ENCODE measurements around the gene RNU6-9. TPM values are rescaled to one million over a fixed set of nuclear protein-coding genes. Genes with fewer than 3 reads are reported as not detected.

Gene RNU6-9
- total RNA-seq, 1 experiment from 2014 or later, result not detected

DNA sequence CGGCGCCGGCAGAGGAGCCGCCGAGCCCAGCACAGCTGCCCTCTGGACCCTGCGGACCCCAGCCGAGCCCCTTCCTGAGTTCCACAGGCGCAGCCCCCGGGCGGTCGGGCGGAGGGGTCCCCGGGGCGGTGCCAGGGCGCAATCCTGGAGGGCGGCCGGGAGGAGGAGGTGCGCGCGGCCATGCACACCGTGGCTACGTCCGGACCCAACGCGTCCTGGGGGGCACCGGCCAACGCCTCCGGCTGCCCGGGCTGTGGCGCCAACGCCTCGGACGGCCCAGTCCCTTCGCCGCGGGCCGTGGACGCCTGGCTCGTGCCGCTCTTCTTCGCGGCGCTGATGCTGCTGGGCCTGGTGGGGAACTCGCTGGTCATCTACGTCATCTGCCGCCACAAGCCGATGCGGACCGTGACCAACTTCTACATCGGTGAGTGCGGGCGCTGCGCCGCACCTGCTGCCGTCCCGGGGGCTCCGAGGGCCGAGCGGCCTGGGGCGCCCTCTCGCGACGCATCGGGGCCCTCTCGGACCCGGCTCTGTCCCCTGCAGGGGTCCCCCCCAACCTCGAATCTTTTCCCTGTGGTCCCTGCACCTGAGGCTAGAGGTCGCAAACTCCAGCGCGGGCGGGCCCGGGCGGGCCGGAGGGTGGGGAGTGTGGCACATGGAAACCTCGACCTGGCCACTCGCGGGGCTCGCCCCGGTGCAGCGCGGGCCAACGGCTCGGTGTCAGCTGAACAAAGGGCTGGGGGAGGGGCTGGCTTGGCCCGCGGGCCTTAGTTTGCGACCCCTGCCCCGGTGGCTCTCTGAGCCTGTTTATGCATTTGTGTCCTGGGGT, 24.3 kb downstream of the RNU6-9 start, which contains the start of gene KISS1R (continued):
- TF ChIP-seq SMAD3 (CRISPR knock-in tag; IDR thresholded peaks at IDR 0.05; ENCODE audit: borderline replicate concordance), result no peak
- TF ChIP-seq NFE2L1 (CRISPR knock-in tag; IDR thresholded peaks at IDR 0.05), result 0 out of 2 replicates have a peak, but pooled peaks have one; percentile 34
- TF ChIP-seq, protein P1, sequence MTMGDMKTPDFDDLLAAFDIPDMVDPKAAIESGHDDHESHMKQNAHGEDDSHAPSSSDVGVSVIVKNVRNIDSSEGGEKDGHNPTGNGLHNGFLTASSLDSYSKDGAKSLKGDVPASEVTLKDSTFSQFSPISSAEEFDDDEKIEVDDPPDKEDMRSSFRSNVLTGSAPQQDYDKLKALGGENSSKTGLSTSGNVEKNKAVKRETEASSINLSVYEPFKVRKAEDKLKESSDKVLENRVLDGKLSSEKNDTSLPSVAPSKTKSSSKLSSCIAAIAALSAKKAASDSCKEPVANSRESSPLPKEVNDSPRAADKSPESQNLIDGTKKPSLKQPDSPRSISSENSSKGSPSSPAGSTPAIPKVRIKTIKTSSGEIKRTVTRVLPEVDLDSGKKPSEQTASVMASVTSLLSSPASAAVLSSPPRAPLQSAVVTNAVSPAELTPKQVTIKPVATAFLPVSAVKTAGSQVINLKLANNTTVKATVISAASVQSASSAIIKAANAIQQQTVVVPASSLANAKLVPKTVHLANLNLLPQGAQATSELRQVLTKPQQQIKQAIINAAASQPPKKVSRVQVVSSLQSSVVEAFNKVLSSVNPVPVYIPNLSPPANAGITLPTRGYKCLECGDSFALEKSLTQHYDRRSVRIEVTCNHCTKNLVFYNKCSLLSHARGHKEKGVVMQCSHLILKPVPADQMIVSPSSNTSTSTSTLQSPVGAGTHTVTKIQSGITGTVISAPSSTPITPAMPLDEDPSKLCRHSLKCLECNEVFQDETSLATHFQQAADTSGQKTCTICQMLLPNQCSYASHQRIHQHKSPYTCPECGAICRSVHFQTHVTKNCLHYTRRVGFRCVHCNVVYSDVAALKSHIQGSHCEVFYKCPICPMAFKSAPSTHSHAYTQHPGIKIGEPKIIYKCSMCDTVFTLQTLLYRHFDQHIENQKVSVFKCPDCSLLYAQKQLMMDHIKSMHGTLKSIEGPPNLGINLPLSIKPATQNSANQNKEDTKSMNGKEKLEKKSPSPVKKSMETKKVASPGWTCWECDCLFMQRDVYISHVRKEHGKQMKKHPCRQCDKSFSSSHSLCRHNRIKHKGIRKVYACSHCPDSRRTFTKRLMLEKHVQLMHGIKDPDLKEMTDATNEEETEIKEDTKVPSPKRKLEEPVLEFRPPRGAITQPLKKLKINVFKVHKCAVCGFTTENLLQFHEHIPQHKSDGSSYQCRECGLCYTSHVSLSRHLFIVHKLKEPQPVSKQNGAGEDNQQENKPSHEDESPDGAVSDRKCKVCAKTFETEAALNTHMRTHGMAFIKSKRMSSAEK (CRISPR knock-in tag; IDR thresholded peaks at IDR 0.05; ENCODE audit: borderline replicate concordance), result no peak
- no peak for TF ChIP-seq GABPB1 (CRISPR knock-in tag; IDR thresholded peaks at IDR 0.05)
- TF ChIP-seq, protein P2, sequence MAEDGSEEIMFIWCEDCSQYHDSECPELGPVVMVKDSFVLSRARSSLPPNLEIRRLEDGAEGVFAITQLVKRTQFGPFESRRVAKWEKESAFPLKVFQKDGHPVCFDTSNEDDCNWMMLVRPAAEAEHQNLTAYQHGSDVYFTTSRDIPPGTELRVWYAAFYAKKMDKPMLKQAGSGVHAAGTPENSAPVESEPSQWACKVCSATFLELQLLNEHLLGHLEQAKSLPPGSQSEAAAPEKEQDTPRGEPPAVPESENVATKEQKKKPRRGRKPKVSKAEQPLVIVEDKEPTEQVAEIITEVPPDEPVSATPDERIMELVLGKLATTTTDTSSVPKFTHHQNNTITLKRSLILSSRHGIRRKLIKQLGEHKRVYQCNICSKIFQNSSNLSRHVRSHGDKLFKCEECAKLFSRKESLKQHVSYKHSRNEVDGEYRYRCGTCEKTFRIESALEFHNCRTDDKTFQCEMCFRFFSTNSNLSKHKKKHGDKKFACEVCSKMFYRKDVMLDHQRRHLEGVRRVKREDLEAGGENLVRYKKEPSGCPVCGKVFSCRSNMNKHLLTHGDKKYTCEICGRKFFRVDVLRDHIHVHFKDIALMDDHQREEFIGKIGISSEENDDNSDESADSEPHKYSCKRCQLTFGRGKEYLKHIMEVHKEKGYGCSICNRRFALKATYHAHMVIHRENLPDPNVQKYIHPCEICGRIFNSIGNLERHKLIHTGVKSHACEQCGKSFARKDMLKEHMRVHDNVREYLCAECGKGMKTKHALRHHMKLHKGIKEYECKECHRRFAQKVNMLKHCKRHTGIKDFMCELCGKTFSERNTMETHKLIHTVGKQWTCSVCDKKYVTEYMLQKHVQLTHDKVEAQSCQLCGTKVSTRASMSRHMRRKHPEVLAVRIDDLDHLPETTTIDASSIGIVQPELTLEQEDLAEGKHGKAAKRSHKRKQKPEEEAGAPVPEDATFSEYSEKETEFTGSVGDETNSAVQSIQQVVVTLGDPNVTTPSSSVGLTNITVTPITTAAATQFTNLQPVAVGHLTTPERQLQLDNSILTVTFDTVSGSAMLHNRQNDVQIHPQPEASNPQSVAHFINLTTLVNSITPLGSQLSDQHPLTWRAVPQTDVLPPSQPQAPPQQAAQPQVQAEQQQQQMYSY (CRISPR knock-in tag; IDR thresholded peaks at IDR 0.05), result no peak
- TF ChIP-seq, protein P3, sequence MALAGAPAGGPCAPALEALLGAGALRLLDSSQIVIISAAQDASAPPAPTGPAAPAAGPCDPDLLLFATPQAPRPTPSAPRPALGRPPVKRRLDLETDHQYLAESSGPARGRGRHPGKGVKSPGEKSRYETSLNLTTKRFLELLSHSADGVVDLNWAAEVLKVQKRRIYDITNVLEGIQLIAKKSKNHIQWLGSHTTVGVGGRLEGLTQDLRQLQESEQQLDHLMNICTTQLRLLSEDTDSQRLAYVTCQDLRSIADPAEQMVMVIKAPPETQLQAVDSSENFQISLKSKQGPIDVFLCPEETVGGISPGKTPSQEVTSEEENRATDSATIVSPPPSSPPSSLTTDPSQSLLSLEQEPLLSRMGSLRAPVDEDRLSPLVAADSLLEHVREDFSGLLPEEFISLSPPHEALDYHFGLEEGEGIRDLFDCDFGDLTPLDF (CRISPR knock-in tag; IDR thresholded peaks at IDR 0.05), result no peak
- TF ChIP-seq, protein P4, sequence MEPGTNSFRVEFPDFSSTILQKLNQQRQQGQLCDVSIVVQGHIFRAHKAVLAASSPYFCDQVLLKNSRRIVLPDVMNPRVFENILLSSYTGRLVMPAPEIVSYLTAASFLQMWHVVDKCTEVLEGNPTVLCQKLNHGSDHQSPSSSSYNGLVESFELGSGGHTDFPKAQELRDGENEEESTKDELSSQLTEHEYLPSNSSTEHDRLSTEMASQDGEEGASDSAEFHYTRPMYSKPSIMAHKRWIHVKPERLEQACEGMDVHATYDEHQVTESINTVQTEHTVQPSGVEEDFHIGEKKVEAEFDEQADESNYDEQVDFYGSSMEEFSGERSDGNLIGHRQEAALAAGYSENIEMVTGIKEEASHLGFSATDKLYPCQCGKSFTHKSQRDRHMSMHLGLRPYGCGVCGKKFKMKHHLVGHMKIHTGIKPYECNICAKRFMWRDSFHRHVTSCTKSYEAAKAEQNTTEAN (CRISPR knock-in tag; IDR thresholded peaks at IDR 0.05), result no peak
- no peak for TF ChIP-seq OVOL2 (CRISPR knock-in tag; IDR thresholded peaks at IDR 0.05; ENCODE audit: borderline replicate concordance)
- TF ChIP-seq ZNF263 (CRISPR knock-in tag; IDR thresholded peaks at IDR 0.05; ENCODE audit: low read depth), result no peak
- no peak for TF ChIP-seq NR3C1 (CRISPR knock-in tag; conservative IDR thresholded peaks at IDR 0.05; ENCODE audit: low read depth)
- TF ChIP-seq, protein P5, sequence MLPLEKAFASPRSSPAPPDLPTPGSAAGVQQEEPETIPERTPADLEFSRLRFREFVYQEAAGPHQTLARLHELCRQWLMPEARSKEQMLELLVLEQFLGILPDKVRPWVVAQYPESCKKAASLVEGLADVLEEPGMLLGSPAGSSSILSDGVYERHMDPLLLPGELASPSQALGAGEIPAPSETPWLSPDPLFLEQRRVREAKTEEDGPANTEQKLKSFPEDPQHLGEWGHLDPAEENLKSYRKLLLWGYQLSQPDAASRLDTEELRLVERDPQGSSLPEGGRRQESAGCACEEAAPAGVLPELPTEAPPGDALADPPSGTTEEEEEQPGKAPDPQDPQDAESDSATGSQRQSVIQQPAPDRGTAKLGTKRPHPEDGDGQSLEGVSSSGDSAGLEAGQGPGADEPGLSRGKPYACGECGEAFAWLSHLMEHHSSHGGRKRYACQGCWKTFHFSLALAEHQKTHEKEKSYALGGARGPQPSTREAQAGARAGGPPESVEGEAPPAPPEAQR (CRISPR knock-in tag; IDR thresholded peaks at IDR 0.05), result no peak
- no peak for TF ChIP-seq SMAD4 (CRISPR knock-in tag; IDR thresholded peaks at IDR 0.05)
- peak; percentile 43; the same call in 1 of the 2 replicates for TF ChIP-seq SP1 (CRISPR knock-in tag; conservative IDR thresholded peaks at IDR 0.05)
- TF ChIP-seq, protein P6, sequence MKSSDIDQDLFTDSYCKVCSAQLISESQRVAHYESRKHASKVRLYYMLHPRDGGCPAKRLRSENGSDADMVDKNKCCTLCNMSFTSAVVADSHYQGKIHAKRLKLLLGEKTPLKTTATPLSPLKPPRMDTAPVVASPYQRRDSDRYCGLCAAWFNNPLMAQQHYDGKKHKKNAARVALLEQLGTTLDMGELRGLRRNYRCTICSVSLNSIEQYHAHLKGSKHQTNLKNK (CRISPR knock-in tag; IDR thresholded peaks at IDR 0.05), result no peak
- TF ChIP-seq ZNF138 (CRISPR knock-in tag; conservative IDR thresholded peaks at IDR 0.05), result no peak
- no peak for TF ChIP-seq GRHL2 (CRISPR knock-in tag; IDR thresholded peaks at IDR 0.05; ENCODE audit: insufficient replicate concordance, severe bottlenecking)
- TF ChIP-seq, protein P7, sequence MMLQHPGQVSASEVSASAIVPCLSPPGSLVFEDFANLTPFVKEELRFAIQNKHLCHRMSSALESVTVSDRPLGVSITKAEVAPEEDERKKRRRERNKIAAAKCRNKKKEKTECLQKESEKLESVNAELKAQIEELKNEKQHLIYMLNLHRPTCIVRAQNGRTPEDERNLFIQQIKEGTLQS (CRISPR knock-in tag; conservative IDR thresholded peaks at IDR 0.05), result no peak
- TF ChIP-seq, protein P8, sequence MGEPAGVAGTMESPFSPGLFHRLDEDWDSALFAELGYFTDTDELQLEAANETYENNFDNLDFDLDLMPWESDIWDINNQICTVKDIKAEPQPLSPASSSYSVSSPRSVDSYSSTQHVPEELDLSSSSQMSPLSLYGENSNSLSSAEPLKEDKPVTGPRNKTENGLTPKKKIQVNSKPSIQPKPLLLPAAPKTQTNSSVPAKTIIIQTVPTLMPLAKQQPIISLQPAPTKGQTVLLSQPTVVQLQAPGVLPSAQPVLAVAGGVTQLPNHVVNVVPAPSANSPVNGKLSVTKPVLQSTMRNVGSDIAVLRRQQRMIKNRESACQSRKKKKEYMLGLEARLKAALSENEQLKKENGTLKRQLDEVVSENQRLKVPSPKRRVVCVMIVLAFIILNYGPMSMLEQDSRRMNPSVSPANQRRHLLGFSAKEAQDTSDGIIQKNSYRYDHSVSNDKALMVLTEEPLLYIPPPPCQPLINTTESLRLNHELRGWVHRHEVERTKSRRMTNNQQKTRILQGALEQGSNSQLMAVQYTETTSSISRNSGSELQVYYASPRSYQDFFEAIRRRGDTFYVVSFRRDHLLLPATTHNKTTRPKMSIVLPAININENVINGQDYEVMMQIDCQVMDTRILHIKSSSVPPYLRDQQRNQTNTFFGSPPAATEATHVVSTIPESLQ (CRISPR knock-in tag; IDR thresholded peaks at IDR 0.05), result no peak
- TF ChIP-seq, protein P9, sequence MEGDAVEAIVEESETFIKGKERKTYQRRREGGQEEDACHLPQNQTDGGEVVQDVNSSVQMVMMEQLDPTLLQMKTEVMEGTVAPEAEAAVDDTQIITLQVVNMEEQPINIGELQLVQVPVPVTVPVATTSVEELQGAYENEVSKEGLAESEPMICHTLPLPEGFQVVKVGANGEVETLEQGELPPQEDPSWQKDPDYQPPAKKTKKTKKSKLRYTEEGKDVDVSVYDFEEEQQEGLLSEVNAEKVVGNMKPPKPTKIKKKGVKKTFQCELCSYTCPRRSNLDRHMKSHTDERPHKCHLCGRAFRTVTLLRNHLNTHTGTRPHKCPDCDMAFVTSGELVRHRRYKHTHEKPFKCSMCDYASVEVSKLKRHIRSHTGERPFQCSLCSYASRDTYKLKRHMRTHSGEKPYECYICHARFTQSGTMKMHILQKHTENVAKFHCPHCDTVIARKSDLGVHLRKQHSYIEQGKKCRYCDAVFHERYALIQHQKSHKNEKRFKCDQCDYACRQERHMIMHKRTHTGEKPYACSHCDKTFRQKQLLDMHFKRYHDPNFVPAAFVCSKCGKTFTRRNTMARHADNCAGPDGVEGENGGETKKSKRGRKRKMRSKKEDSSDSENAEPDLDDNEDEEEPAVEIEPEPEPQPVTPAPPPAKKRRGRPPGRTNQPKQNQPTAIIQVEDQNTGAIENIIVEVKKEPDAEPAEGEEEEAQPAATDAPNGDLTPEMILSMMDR (IDR thresholded peaks at IDR 0.05), result peak; percentile 35; the same call in 1 of the 2 replicates
- TF ChIP-seq RELA (CRISPR knock-in tag; IDR thresholded peaks at IDR 0.05; ENCODE audit: borderline replicate concordance), result no peak
- TF ChIP-seq ZBTB21 (CRISPR knock-in tag; IDR thresholded peaks at IDR 0.05; ENCODE audit: borderline replicate concordance), result no peak; the same call in 1 of the 2 replicates

All from WTC11 (cell line).